K562 (cell line): ENCODE results near the gene AP1M2. TPM values are rescaled to one million over a fixed set of nuclear protein-coding genes. Genes with fewer than 3 reads are reported as not detected.
A peak's percentile ranks its signal among the peaks of the same experiment; 100 is the strongest.

Experiments used
- CBX3 ChIP-seq, 2 experiments: IDR thresholded peaks; 1 replicate in 1 of 2; 2 replicates in 1 of 2; pipeline ENCODE4 v1.6.1; 2012; ENCODE audit warnings: inconsistent platforms in 2 of 2, low read length in 2 of 2, borderline replicate concordance in 1 of 2, control low read depth in 1 of 2
- CREM ChIP-seq: IDR thresholded peaks from 2 replicates; pipeline ENCODE4 v1.6.1; 2014; ENCODE audit warnings: antibody characterized with exemption, low read depth
- DDX20 ChIP-seq: fragments of 450-650 bp; IDR thresholded peaks from 2 replicates; pipeline ENCODE4 v1.6.1; 2016; ENCODE audit warnings: missing genetic modification characterization, low read depth, mild to moderate bottlenecking, missing compliant biosample characterization, moderate library complexity
- ETS1 ChIP-seq: conservative IDR thresholded peaks from 2 replicates; pipeline ENCODE4 v1.6.1; 2011; ENCODE audit warnings: low read depth, mild to moderate bottlenecking, low read length; ENCODE audit not compliant: control insufficient read depth
- JUN ChIP-seq, 2 experiments: sonication (generic) in 1 of 2; formaldehyde crosslinking in 1 of 2; IDR thresholded peaks; 2 replicates each; pipeline versions ENCODE4 v1.6.1 to v1.8.0; 2012 to 2022; ENCODE audit warnings: borderline replicate concordance in 2 of 2, mild to moderate bottlenecking in 2 of 2, improper control_type of control experiment in 1 of 2, low read depth in 1 of 2, low read length in 1 of 2, missing genetic modification reagents in 1 of 2
- NFATC3 ChIP-seq: fragments of 450-650 bp; IDR thresholded peaks from 2 replicates; pipeline ENCODE4 v1.6.1; 2017; ENCODE audit warnings: mild to moderate bottlenecking
- ZNF146 ChIP-seq: IDR thresholded peaks from one replicate; pipeline ENCODE4 v1.6.1; 2018; ENCODE audit warnings: missing compliant biosample characterization; ENCODE audit not compliant: unreplicated experiment
- ZNF347 ChIP-seq: fragments of 450-650 bp; formaldehyde crosslinking; IDR thresholded peaks from 2 replicates; pipeline ENCODE4 v1.4.0; 2020; ENCODE audit warnings: low read depth, mild to moderate bottlenecking, moderate library complexity
- ZNF592 ChIP-seq: fragments of 450-650 bp; IDR thresholded peaks from 2 replicates; pipeline ENCODE4 v1.6.1; 2017; ENCODE audit warnings: antibody characterized with exemption, mild to moderate bottlenecking
- polyA plus RNA-seq, 8 experiments: library from polyadenylated mRNA; depleted of rRNA in 4 of 8; stranded (reverse) in 5 of 8; unstranded in 3 of 8; fragments of >200 nt; fragmentation: Nextera tagmentation in 2 of 8; fragmentation: Illumina TruSeq in 1 of 8; extraction: Ambion mirVana in 2 of 8; extraction: Trizol in 1 of 8; gene quantifications; 2 replicates each; pipeline versions ENCODE4 v1.2.1 to v1.2.3, GENCODE V29; 2011 to 2014; ENCODE audit warnings: inconsistent platforms in 1 of 8, missing spikeins in 1 of 8
- total RNA-seq, 7 experiments: library from RNA; depleted of rRNA in 6 of 7; stranded (reverse); fragments of >200 nt in 6 of 7; fragmentation: Illumina TruSeq in 2 of 7; extraction: Trizol in 2 of 7; gene quantifications; 2 replicates each; pipeline versions ENCODE4 v1.2.1 to v1.2.3, GENCODE V29; 2011 to 2021; ENCODE audit warnings: low replicate concordance in 1 of 7
- TF ChIP-seq, protein P1 (sequence below), 2 experiments: fragments of 450-650 bp; IDR thresholded peaks; 2 replicates each; pipeline ENCODE4 v1.6.1; 2016; ENCODE audit warnings: mild to moderate bottlenecking in 2 of 2, borderline replicate concordance in 1 of 2, low read depth in 1 of 2, moderate library complexity in 1 of 2

AP1M2 gene
- total and polyA plus RNA-seq, 9 of the 15 experiments (the other 6 are each of a cell fraction or from before 2014, with no cell fraction given): 0.33 to 1.4 (median 0.89) TPM; not detected in 1

DNA sequence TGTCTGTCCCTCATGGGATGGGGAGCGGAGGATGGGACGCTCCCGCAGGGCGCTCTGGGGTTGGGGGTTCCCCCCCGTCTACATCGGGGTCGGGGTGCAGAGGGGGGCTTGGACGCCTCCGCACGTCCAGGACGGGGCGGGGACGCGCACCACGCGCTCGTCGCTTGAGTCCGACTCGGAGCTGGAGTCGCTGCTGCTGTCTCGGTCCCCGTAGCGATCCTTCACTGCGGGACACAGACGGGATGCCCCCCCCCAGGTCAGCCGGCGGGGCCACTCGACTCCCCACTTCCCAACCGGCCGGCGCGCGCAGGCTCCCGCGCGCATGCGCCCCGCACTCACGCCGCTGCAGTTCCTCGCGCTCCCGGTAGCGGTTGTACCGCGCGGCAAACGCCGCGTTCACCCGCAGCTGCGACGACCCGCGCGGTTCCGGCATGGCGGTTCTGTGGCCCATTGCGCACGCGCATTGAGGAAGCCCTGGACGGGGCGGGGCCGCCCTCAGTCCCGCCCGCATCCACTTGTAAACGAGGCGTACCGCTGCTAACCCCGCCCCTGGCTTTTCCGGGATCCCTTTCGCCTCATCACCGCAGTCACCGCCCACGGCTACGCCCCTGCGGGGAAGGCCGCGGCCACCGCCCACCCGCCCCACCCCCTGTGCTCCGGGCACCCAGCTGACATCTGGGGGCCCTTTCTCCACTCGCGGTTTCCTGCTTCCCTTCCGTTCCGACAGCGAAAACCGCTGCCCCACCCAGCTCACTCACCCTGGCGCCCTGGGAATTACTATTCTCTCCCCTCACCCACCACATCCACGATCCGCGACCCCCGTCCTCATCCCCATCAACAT, 21.3 kb downstream of the AP1M2 start, which contains the start of gene KRI1 (continued):
- TF ChIP-seq ZNF592: no peak
- TF ChIP-seq NFATC3: no peak
- 0 out of 2 replicates have a peak, but pooled peaks have one; percentile 24 for TF ChIP-seq ETS1
- peak; percentile 41; the same call in 1 of the 2 replicates for TF ChIP-seq JUN (IDR thresholded peaks at IDR 0.05; ENCODE audit: borderline replicate concordance, low read depth, low read length)
- no peak for TF ChIP-seq JUN (CRISPR knock-in tag; IDR thresholded peaks at IDR 0.05; ENCODE audit: borderline replicate concordance)
- TF ChIP-seq, protein P1, sequence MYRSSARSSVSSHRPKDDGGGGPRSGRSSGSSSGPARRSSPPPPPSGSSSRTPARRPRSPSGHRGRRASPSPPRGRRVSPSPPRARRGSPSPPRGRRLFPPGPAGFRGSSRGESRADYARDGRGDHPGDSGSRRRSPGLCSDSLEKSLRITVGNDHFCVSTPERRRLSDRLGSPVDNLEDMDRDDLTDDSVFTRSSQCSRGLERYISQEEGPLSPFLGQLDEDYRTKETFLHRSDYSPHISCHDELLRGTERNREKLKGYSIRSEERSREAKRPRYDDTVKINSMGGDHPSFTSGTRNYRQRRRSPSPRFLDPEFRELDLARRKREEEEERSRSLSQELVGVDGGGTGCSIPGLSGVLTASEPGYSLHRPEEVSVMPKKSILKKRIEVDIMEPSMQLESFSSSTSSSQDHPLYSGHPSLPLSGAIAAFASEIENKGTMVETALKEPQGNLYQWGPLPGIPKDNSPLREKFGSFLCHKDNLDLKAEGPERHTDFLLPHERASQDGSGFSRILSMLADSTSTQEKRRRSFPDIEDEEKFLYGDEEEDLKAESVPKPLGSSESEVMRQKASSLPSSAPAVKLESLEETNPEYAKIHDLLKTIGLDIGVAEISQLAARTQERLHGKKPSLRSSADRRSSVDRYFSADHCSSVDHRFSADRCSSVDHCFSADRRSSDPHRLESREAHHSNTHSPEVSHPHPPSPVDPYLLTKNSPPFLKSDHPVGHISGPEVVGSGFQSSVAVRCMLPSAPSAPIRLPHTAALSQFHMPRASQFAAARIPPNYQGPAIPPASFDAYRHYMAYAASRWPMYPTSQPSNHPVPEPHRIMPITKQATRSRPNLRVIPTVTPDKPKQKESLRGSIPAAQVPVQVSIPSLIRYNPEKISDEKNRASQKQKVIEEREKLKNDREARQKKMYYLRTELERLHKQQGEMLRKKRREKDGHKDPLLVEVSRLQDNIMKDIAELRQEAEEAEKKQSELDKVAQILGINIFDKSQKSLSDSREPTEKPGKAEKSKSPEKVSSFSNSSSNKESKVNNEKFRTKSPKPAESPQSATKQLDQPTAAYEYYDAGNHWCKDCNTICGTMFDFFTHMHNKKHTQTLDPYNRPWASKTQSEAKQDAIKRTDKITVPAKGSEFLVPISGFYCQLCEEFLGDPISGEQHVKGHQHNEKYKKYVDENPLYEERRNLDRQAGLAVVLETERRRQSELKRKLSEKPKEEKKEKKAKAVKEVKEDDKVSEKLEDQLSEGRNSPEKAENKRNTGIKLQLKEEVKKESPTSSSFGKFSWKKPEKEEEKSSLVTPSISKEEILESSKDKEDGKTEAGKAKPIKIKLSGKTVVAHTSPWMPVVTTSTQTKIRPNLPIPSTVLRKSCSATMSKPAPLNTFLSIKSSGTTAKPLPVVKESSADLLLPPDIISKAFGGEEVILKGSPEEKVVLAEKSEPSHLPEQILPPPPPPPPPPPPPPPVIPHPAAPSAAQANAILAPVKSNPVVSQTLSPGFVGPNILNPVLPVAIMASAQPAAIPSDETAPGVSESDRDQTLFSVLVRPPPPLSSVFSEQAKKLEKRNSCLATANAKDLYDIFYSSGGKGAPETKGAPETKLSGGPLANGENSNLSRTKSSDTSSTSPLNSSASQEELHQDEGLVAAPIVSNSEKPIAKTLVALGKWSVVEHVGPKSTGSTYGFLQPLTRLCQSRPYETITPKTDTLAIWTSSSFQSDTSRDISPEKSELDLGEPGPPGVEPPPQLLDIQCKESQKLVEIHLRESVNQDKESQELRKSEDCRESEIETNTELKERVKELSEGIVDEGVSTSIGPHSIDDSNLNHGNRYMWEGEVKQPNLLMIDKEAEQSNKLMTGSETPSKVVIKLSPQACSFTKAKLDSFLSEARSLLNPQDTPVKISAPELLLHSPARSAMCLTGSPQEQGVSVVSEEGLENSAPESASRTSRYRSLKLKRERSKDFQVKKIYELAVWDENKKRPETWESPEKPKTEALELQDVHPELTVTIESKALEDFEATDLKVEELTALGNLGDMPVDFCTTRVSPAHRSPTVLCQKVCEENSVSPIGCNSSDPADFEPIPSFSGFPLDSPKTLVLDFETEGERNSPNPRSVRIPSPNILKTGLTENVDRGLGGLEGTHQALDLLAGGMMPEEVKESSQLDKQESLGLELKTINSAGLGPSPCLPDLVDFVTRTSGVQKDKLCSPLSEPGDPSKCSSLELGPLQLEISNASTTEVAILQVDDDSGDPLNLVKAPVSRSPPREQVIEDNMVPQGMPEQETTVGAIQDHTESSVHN (IDR thresholded peaks at IDR 0.05; ENCODE audit: borderline replicate concordance in 1 of 2, low read depth in 1 of 2): no peak
- TF ChIP-seq CBX3 (IDR thresholded peaks at IDR 0.05; ENCODE audit: borderline replicate concordance in 1 of 2, low read length in 2 of 2): peak in 1 of 2 experiments; percentile 94; a peak in 2 of 3 replicates
- no peak for TF ChIP-seq ZNF347 (CRISPR knock-in tag)
- TF ChIP-seq DDX20 (tag): no peak
- TF ChIP-seq CREM: peak; percentile 69
- no peak for TF ChIP-seq ZNF146 (CRISPR knock-in tag)
